ENCODE results near the gene ZNF556.
A peak's percentile ranks its signal among the peaks of the same experiment; 100 is the strongest.

The ZNF556 gene

DNA sequence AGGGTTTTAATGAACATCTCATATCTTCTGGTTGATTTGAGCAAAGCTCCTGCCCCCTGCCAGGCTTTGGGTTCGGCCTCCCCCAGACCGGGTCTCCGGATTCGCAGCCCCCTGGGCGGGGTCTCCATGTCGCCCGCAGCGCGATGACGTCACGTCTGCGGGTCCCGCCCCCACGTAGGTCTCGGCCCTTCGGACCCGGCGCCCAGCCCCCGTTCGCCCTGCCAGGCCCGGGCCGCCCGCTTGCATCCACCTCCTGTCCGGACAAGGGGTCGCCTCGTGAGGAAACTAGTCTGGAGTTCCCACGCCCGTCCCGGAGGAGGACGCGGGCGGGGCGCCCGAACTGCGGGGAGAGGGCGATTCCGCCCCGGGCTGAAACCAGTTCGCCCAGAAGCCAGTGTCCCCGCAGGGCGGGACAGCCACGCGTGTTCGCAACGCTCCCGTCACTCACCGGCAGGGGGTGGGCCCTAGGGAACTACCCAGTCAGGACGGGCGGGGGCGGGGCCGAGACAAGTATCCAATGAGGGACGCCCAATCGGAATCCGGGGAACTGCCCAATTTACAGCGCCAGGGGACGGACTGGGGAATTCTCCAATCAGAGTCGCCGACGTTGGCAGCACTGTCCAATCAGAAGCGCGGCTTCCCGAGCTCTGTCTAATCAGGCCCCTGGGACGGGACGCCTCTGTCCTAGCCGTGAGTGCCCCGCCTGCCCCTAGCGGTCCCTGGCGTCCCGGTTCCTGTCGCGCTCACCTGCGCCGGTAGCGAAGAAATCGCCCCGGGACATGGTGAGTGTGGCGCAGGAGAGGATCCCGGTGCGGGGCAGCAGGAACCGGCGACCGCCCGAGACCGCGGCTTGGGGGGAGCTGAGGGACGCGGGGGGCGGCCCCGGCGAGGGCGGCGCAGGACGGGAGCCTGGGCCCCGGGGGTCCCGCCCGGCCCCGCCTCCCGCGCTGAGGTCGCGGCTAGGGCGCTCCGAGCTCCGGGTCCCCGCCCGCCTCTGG lies 26.0 kb upstream of the ZNF556 start, which contains the start of gene ZNF555:
Gene ZNF555 (plus strand): TSS at position 682 of the 998 bp plus-strand sequence. CDS start 98 bp downstream, at position 780.
- H3K79me2 ChIP-seq (ENCODE audit: insufficient read depth, low read length), result peaks cover 45% of the 10 kb centered on the region
- peaks cover 29% of the 10 kb centered on the region for H3K4me1 ChIP-seq (ENCODE audit: insufficient read depth, low read length)
- TF ChIP-seq EZH2 (IDR thresholded peaks at IDR 0.05; ENCODE audit: borderline replicate concordance, low read depth, low read length, severe bottlenecking), result no peak
- peak; percentile 65 for TF ChIP-seq CTCF (IDR thresholded peaks at IDR 0.05; ENCODE audit: borderline replicate concordance, extremely low read depth, low read length, poor library complexity, severe bottlenecking)
- H3K27me3 ChIP-seq (ENCODE audit: insufficient read depth, low read length, poor library complexity), result no peaks in the 10 kb centered on the region
- peaks cover 9% of the 10 kb centered on the region for H3K36me3 ChIP-seq (ENCODE audit: insufficient read depth, low read length)
- H3K9me3 ChIP-seq (ENCODE audit: insufficient read depth, low read length, severe bottlenecking), result peaks cover 8% of the 10 kb centered on the region
- H4K20me1 ChIP-seq (ENCODE audit: insufficient read depth, low read length), result peaks cover 11% of the 10 kb centered on the region
- peak within 1 kb of the TSS; percentile 98 for H3K27ac ChIP-seq (ENCODE audit: low read length)
- peak within 1 kb of the TSS; percentile 100 for H3K9ac ChIP-seq (ENCODE audit: low read depth, low read length)
- peak; percentile 99 for DNase-seq
- peak; percentile 98 for ATAC-seq (ENCODE audit: insufficient read depth, low read depth)
- peak within 1 kb of the TSS; percentile 86 to 100 for H3K4me3 ChIP-seq (ENCODE audit: low read depth in 1 of 2, low read length in 2 of 2)
- H3K4me2 ChIP-seq (ENCODE audit: insufficient read depth, low read length), result peak within 1 kb of the TSS; percentile 96
- peak within 1 kb of the TSS; percentile 95 for H2AFZ ChIP-seq (ENCODE audit: low read depth, low read length)

GRCh38 chr19:2841855-2842574 lies 25.1 kb upstream of the ZNF556 start:
- no peak for ATAC-seq (ENCODE audit: insufficient read depth, low read depth)
- peak overlapping the region; percentile 86 to 100 for H3K4me3 ChIP-seq (ENCODE audit: low read depth in 1 of 2, low read length in 2 of 2)
- H3K4me1 ChIP-seq (ENCODE audit: insufficient read depth, low read length), result peaks cover 29% of the 10 kb centered on the region
- peak overlapping the region; percentile 92 for H2AFZ ChIP-seq (ENCODE audit: low read depth, low read length)
- H3K36me3 ChIP-seq (ENCODE audit: insufficient read depth, low read length), result peaks cover 12% of the 10 kb centered on the region
- no peaks in the 10 kb centered on the region for H3K27me3 ChIP-seq (ENCODE audit: insufficient read depth, low read length, poor library complexity)
- peak overlapping the region; percentile 100 for H3K9ac ChIP-seq (ENCODE audit: low read depth, low read length)
- H4K20me1 ChIP-seq (ENCODE audit: insufficient read depth, low read length), result peaks cover 15% of the 10 kb centered on the region
- peak overlapping the region; percentile 78 for H3K27ac ChIP-seq (ENCODE audit: low read length)
- no peaks in the 10 kb centered on the region for H3K9me3 ChIP-seq (ENCODE audit: insufficient read depth, low read length, severe bottlenecking)
- DNase-seq, result no peak
- TF ChIP-seq EZH2 (IDR thresholded peaks at IDR 0.05; ENCODE audit: borderline replicate concordance, low read depth, low read length, severe bottlenecking), result no peak
- no peak for TF ChIP-seq CTCF (IDR thresholded peaks at IDR 0.05; ENCODE audit: borderline replicate concordance, extremely low read depth, low read length, poor library complexity, severe bottlenecking)
- peaks cover 54% of the 10 kb centered on the region for H3K79me2 ChIP-seq (ENCODE audit: insufficient read depth, low read length)
- H3K4me2 ChIP-seq (ENCODE audit: insufficient read depth, low read length), result peak overlapping the region; percentile 96

DNA sequence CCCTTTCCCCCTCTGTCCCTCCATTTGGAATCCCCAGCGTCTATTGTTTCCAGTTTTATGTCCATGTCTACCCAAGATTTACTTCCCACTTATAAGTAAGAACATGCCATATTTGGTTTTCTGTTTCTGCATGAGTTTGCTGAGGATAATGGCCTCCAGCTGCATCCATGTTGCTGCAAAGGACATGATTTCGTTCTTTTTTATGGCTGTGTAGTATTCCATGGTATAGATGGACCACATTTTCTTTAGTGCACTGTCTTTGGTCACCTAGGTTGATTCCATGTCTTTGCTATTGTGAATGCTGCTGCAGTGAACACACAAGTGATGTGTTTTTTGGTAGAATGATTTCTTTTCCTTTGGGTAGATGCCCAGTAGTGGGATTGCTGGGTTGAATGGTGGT lies 22.0 kb upstream of the ZNF556 start:
- H3K79me2 ChIP-seq (ENCODE audit: insufficient read depth, low read length), result peaks cover 74% of the 10 kb centered on the region
- no peaks in the 10 kb centered on the region for H3K27me3 ChIP-seq (ENCODE audit: insufficient read depth, low read length, poor library complexity)
- H3K4me1 ChIP-seq (ENCODE audit: insufficient read depth, low read length), result peaks cover 29% of the 10 kb centered on the region
- H3K36me3 ChIP-seq (ENCODE audit: insufficient read depth, low read length), result peaks cover 18% of the 10 kb centered on the region
- no peak overlapping the region for H3K9ac ChIP-seq (ENCODE audit: low read depth, low read length)
- no peak overlapping the region for H3K4me2 ChIP-seq (ENCODE audit: insufficient read depth, low read length)
- H3K4me3 ChIP-seq (ENCODE audit: low read depth in 1 of 2, low read length in 2 of 2), result no peak overlapping the region
- H2AFZ ChIP-seq (ENCODE audit: low read depth, low read length), result no peak overlapping the region
- ATAC-seq (ENCODE audit: insufficient read depth, low read depth) (no peak), DNase-seq (no peak)
- H3K9me3 ChIP-seq (ENCODE audit: insufficient read depth, low read length, severe bottlenecking), result peaks cover under 1% of the 10 kb centered on the region
- no peak overlapping the region for H3K27ac ChIP-seq (ENCODE audit: low read length)
- peaks cover 15% of the 10 kb centered on the region for H4K20me1 ChIP-seq (ENCODE audit: insufficient read depth, low read length)
- no peak for TF ChIP-seq CTCF (IDR thresholded peaks at IDR 0.05; ENCODE audit: borderline replicate concordance, extremely low read depth, low read length, poor library complexity, severe bottlenecking)
- no peak for TF ChIP-seq EZH2 (IDR thresholded peaks at IDR 0.05; ENCODE audit: borderline replicate concordance, low read depth, low read length, severe bottlenecking)

Data from DND-41 (cell line).